Upper lobe of right lung (tissue), 1 donor: ENCODE data around the gene TLN1. TPM values are rescaled to one million over a fixed set of nuclear protein-coding genes. Genes with fewer than 3 reads are reported as not detected.

Experiments used
- ATAC-seq: fragments of 200-7000 bp; cut with Tn5 transposase; one replicate; pipeline ENCODE4 v1.9.1; 2020; ENCODE audit warnings: mild to moderate bottlenecking, moderate library complexity
- DNase-seq: peaks from one replicate; pipeline ENCODE4 v3.0.0-alpha.2; 2020
- H3K27ac ChIP-seq: fragments of 200-600 bp; one replicate; pipeline ENCODE4 v1.8.0; 2022
- H3K27me3 ChIP-seq: fragments of 200-600 bp; one replicate; pipeline ENCODE4 v1.8.0; 2022; ENCODE audit warnings: mild to moderate bottlenecking
- H3K36me3 ChIP-seq: fragments of 200-600 bp; one replicate; pipeline ENCODE4 v1.8.0; 2022
- H3K4me1 ChIP-seq: fragments of 200-600 bp; one replicate; pipeline ENCODE4 v1.8.0; 2022
- H3K4me3 ChIP-seq: fragments of 200-600 bp; one replicate; pipeline ENCODE4 v1.8.0; 2022; ENCODE audit warnings: mild to moderate bottlenecking
- H3K9me3 ChIP-seq: fragments of 200-600 bp; one replicate; pipeline ENCODE4 v1.8.0; 2022
- intact Hi-C: fragments of 100-400 bp; cut with DNase I; formaldehyde crosslinking; loops from one replicate; pipeline ENCODE4 v1.11.0; 2022
- total RNA-seq: library from RNA; stranded (reverse); fragmentation: NEBNext Ultra II Directional; extraction: Animal tissue kit (Norgen Biotek cat#: 25700); gene quantifications from one replicate; pipeline ENCODE4 v1.2.1, GENCODE V29; 2021
- TF ChIP-seq, protein P1 (sequence below): fragments of 200-600 bp; IDR thresholded peaks from one replicate; pipeline ENCODE4 v1.8.0; 2022; ENCODE audit warnings: antibody characterized with exemption
- donor health status: DM: no; HTN: yes; CAD: no; lungs with severe emphysema.

TLN1 gene
- total RNA-seq, 1 donor from 2014 or later: 439 TPM

DNA sequence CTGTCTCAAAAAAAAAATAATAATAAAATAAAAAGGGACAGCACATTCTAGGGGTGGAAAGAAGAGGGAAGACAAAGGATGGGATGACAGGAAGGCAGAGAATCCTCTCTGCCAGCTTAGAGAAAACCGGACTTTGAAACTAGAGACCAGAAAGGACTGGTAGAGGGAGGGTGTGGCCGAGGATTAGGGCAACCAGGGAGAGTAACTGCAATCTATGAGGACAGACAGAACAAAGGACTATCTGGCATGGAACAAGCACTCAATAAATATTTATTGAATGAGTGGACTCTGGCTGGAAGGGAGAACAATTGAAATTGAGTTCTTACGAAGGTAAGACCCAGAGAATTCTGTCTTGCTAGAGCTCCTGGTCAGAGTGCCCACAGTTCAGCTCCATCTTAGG, 14.6 kb upstream of the TLN1 start:
- no peaks in the 10 kb centered on the region for H3K27me3 ChIP-seq
- no peak overlapping the region for H3K27ac ChIP-seq
- TF ChIP-seq, protein P1, sequence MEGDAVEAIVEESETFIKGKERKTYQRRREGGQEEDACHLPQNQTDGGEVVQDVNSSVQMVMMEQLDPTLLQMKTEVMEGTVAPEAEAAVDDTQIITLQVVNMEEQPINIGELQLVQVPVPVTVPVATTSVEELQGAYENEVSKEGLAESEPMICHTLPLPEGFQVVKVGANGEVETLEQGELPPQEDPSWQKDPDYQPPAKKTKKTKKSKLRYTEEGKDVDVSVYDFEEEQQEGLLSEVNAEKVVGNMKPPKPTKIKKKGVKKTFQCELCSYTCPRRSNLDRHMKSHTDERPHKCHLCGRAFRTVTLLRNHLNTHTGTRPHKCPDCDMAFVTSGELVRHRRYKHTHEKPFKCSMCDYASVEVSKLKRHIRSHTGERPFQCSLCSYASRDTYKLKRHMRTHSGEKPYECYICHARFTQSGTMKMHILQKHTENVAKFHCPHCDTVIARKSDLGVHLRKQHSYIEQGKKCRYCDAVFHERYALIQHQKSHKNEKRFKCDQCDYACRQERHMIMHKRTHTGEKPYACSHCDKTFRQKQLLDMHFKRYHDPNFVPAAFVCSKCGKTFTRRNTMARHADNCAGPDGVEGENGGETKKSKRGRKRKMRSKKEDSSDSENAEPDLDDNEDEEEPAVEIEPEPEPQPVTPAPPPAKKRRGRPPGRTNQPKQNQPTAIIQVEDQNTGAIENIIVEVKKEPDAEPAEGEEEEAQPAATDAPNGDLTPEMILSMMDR: no peak
- H3K4me1 ChIP-seq: peaks cover 42% of the 10 kb centered on the region
- peak overlapping the region; percentile 98 for H3K4me3 ChIP-seq
- no peak for DNase-seq
- intact Hi-C loops: no loop called here
- peaks cover 53% of the 10 kb centered on the region for H3K36me3 ChIP-seq
- ATAC-seq: no peak
- no peaks in the 10 kb centered on the region for H3K9me3 ChIP-seq

DNA sequence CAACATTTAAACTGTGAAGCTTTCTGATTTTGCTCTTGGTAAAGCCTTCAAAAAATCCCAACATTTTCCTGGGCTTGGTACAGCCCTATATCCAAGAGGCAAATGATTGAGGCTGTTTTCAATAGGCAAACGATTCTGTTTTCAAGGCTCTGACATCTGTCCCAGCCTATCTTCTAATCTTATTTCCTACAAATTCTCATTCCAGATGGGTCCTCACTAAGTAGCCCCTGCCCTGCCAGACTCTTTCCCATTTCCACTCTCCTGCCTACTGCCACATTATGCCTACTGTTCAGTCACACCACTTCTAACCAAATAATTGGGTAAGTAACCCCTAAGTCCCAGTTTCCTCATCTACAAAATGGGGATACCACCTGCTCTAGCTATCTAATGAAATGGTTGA, 13.6 kb upstream of the TLN1 start:
- H3K27me3 ChIP-seq: no peaks in the 10 kb centered on the region
- TF ChIP-seq, protein P1: no peak
- peaks cover 40% of the 10 kb centered on the region for H3K4me1 ChIP-seq
- peaks cover 53% of the 10 kb centered on the region for H3K36me3 ChIP-seq
- intact Hi-C loops: no loop called here
- ATAC-seq (no peak), DNase-seq (no peak)
- no peaks in the 10 kb centered on the region for H3K9me3 ChIP-seq
- H3K4me3 ChIP-seq: peak overlapping the region; percentile 98
- no peak overlapping the region for H3K27ac ChIP-seq

DNA sequence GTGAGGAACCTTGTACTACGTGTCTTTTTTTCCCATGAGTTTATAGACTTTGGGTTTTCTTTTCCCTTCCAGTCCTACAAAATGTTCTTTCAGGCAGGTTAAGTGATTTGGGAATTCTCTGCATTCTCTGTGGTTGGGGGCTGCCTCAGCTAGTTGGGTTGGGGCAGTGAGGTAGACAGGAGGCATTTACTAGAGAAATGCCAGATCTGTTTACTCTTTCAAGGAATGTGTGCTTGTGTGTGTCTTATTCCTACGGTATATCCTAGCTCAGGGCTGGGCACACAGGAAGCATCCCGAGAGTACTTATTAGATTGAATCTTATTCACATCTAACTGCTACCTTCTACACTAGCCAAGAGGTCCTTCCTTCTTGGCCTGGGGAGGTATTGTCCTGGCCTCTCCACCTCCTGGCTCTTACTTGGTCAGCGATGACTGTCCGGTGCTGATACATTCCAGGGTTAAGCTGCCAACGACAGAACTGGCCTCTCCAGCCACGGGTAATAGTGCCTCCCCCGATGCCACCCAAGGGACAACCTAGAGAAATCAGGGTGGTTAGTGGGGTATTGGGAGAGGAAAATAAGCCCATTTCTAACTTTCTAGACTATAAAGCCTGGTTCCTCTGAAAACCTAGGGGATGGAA, 12.0 kb upstream of the TLN1 start:
- intact Hi-C loops: no loop called here
- TF ChIP-seq, protein P1: no peak
- Histone ChIP-seq H3K9me3 (no peaks in the 10 kb centered on the region), H3K27me3 (no peaks in the 10 kb centered on the region), H3K36me3 (peaks cover 68% of the 10 kb centered on the region), H3K4me1 (peaks cover 32% of the 10 kb centered on the region), H3K27ac (no peak overlapping the region), H3K4me3 (no peak overlapping the region)
- ATAC-seq: no peak
- no peak for DNase-seq

DNA sequence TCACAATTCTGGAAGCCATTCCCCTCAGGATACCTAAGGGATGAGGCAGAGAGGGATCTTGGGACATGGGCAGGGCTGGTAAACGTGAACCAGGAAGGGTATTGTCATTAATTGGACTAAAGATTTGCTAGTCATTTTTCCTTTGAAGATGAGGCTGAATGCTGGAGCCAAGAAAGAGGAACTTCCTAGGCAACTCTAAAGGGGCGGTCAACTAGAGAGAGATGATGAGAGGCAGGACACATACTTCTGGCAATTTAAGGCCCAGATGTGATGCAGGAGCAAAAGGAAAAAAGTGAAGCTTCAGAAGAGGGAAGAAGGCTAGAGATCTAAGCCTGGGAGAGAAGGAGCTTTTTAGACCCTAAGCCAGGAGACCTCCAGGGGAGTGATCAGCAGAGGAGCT, 11.5 kb upstream of the TLN1 start:
- ATAC-seq (no peak), DNase-seq (no peak)
- H3K4me3 ChIP-seq: no peak overlapping the region
- H3K27me3 ChIP-seq: no peaks in the 10 kb centered on the region
- no peaks in the 10 kb centered on the region for H3K9me3 ChIP-seq
- no peak overlapping the region for H3K27ac ChIP-seq
- TF ChIP-seq, protein P1: no peak
- intact Hi-C loops: no loop called here
- H3K36me3 ChIP-seq: peaks cover 73% of the 10 kb centered on the region
- peaks cover 32% of the 10 kb centered on the region for H3K4me1 ChIP-seq

DNA sequence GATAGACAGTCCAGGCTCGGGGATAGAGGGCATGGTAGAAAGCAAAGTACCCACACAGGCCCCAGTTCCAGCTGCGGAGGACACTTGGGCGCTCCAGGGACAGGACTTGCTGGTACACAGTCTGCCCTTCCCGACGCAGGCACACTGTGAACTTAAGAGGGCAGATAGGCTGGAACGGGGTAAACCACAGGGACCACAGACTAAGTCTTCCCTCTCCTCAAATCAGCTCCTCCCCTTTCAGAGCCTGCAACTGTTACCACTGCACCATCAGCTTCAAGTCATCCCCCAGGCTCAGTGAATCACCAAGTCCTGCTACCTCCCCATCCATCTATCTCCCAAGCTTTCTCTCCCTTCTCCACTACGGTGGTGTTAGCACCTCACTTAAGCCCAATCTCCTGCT, 9.7 kb upstream of the TLN1 start:
- intact Hi-C loops: no loop called here
- H3K36me3 ChIP-seq: peaks cover 90% of the 10 kb centered on the region
- ATAC-seq: no peak
- H3K4me1 ChIP-seq: peaks cover 20% of the 10 kb centered on the region
- no peak overlapping the region for H3K4me3 ChIP-seq
- no peak for DNase-seq
- no peak overlapping the region for H3K27ac ChIP-seq
- no peaks in the 10 kb centered on the region for H3K27me3 ChIP-seq
- H3K9me3 ChIP-seq: no peaks in the 10 kb centered on the region
- TF ChIP-seq, protein P1: no peak

DNA sequence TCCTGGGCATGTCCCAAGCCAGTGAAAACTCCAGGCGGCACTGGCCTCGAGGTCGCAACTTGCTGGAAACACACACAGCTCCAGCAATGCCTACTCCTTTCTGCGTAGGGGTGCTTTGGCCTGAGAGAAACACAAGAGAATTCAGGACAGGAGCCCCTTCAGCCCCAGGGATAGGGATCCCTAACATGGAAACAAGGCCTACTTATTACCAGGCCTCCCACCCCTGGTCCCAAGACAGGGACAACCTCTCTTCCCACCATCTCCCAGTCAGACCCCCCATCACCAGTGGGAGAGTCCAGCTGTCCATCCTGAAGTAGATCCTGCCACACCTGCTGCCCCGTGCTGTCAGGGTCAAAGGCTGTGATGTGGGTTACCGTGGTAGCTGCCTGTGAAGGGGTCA, 8.2 kb upstream of the TLN1 start:
- DNase-seq: no peak
- Histone ChIP-seq H3K27me3 (no peaks in the 10 kb centered on the region), H3K9me3 (no peaks in the 10 kb centered on the region), H3K27ac (no peak overlapping the region), H3K4me1 (peaks cover 5% of the 10 kb centered on the region), H3K36me3 (peaks cover 99% of the 10 kb centered on the region), H3K4me3 (no peak overlapping the region)
- TF ChIP-seq, protein P1: no peak
- ATAC-seq: no peak
- intact Hi-C loops: no loop called here
